NCI-H2081 (cell line): ENCODE data around the gene IGFL2.
"Not testable (repeated sequence)": the region's sequence is repeated elsewhere in the genome, so short reads cannot be mapped to it uniquely, and the experiment has no call there.

ENCODE experiments used
- DNase-seq, 2 experiments: peaks; one replicate each; lab custom pipeline; 2025; lab: John Stamatoyannopoulos, UW

IGFL2 gene

GRCh38 chr19:46142294-46142693 is 5.7 kb upstream of the IGFL2 start:
- no peak for DNase-seq

GRCh38 chr19:46144756-46145155 is 3.3 kb upstream of the IGFL2 start:
- DNase-seq, result no peak

- no peak for DNase-seq
Measured at GRCh38 chr19:46147166-46147740, 785 bp upstream of the IGFL2 start.

- no peak for DNase-seq
Measured at GRCh38 chr19:46150606-46151005, 2.6 kb downstream of the IGFL2 start.

GRCh38 chr19:46155237-46155636 is 7.2 kb downstream of the IGFL2 start:
- no peak for DNase-seq

GRCh38 chr19:46159418-46160232 is 11.6 kb downstream of the IGFL2 start:
- DNase-seq, result no peak

- no peak for DNase-seq
Measured at GRCh38 chr19:46160233-46160775, 12.3 kb downstream of the IGFL2 start.

- not testable (repeated sequence) for DNase-seq
Measured at GRCh38 chr19:46161642-46162257, 13.7 kb downstream of the IGFL2 start.

- no peak for DNase-seq
Measured at GRCh38 chr19:46162731-46163130, 14.7 kb downstream of the IGFL2 start.

- DNase-seq, result no peak
Measured at GRCh38 chr19:46173886-46174480, 25.9 kb downstream of the IGFL2 start.

- DNase-seq, result no peak
Measured at GRCh38 chr19:46176116-46176860, 28.2 kb downstream of the IGFL2 start.

- no peak for DNase-seq
Measured at GRCh38 chr19:46179076-46179759, 31.2 kb downstream of the IGFL2 start.

GRCh38 chr19:46180701-46181387 is 32.8 kb downstream of the IGFL2 start:
- no peak for DNase-seq

- DNase-seq, result no peak
Measured at GRCh38 chr19:46181388-46181779, 33.3 kb downstream of the IGFL2 start.

GRCh38 chr19:46182476-46182875 is 34.4 kb downstream of the IGFL2 start:
- no peak for DNase-seq

- DNase-seq, result not testable (repeated sequence)
Measured at GRCh38 chr19:46184775-46185710, 37.0 kb downstream of the IGFL2 start.

GRCh38 chr19:46186101-46186716 is 38.2 kb downstream of the IGFL2 start:
- no peak for DNase-seq

- no peak for DNase-seq
Measured at GRCh38 chr19:46186717-46187101, 38.7 kb downstream of the IGFL2 start.
